RKO (cell line): ENCODE data around the gene NRL.

Experiments
- DNase-seq: peaks from one replicate; pipeline ENCODE4 v3.0.0-alpha.2; 2016; ENCODE audit warnings: low spot score

The NRL gene

GRCh38 chr14:24114532-24115421 is at the start of gene NRL, which contains the start of gene DCAF11:
Gene NRL, minus strand, starts transcription at chr14:24114949. Its CDS starts 32,101 bp downstream, at chr14:24082848.
Gene DCAF11, plus strand, starts transcription at chr14:24114777. Its CDS starts 818 bp downstream, at chr14:24115595.
- peak; percentile 100 for DNase-seq

- no peak for DNase-seq
Measured at GRCh38 chr14:24162093-24162492, 47.3 kb upstream of the NRL start.

GRCh38 chr14:24160850-24161804 is 46.4 kb upstream of the NRL start, which contains the start of gene IRF9:
Gene IRF9, plus strand, starts transcription at chr14:24161265. Its CDS starts 880 bp downstream, at chr14:24162145.
- peak; percentile 90 for DNase-seq

- DNase-seq = no peak
Measured at GRCh38 chr14:24160499-24160849, 45.7 kb upstream of the NRL start.

- no peak for DNase-seq
Measured at GRCh38 chr14:24159777-24160498, 45.2 kb upstream of the NRL start.

GRCh38 chr14:24157331-24157730 is 42.6 kb upstream of the NRL start:
- DNase-seq = no peak

- no peak for DNase-seq
Measured at GRCh38 chr14:24156840-24157239, 42.1 kb upstream of the NRL start.

- DNase-seq = no peak
Measured at GRCh38 chr14:24155100-24155499, 40.4 kb upstream of the NRL start.

- DNase-seq = no peak
Measured at GRCh38 chr14:24151404-24152080, 36.8 kb upstream of the NRL start.

- no peak for DNase-seq
Measured at GRCh38 chr14:24150993-24151392, 36.2 kb upstream of the NRL start.

GRCh38 chr14:24150567-24150966 is 35.8 kb upstream of the NRL start:
- no peak for DNase-seq

GRCh38 chr14:24150061-24150460 is 35.3 kb upstream of the NRL start:
- no peak for DNase-seq

- DNase-seq = no peak
Measured at GRCh38 chr14:24149302-24149969, 34.7 kb upstream of the NRL start.

- peak; percentile 58 for DNase-seq
Measured at GRCh38 chr14:24147761-24148428, 33.1 kb upstream of the NRL start.

GRCh38 chr14:24146978-24147760 is 32.4 kb upstream of the NRL start, which contains the start of gene RNF31:
Gene RNF31, plus strand, starts transcription at chr14:24147498. Its CDS starts 201 bp downstream, at chr14:24147699.
- DNase-seq = peak; percentile 98

- DNase-seq = peak; percentile 96
Measured at GRCh38 chr14:24146453-24146977, 31.8 kb upstream of the NRL start, which contains the start of gene PSME2. Gene PSME2, minus strand, starts transcription at chr14:24146610. Its CDS starts 29 bp downstream, at chr14:24146581.

- DNase-seq = peak; percentile 71
Measured at GRCh38 chr14:24145690-24146452, 31.1 kb upstream of the NRL start.

GRCh38 chr14:24145219-24145618 is 30.5 kb upstream of the NRL start:
- DNase-seq = no peak
